GM18519 (cell line): ENCODE results near the gene YES1.
"Not testable (repeated sequence)": the region's sequence is repeated elsewhere in the genome, so short reads cannot be mapped to it uniquely, and the experiment has no call there.

Experiments
- ATAC-seq: cut with Tn5 transposase; IDR thresholded peaks from one replicate; pipeline ENCODE4 v1.9.1; 2021; ENCODE audit warnings: mild to moderate bottlenecking, moderate library complexity; ENCODE audit not compliant: unreplicated experiment, low FRiP score

YES1 gene

DNA sequence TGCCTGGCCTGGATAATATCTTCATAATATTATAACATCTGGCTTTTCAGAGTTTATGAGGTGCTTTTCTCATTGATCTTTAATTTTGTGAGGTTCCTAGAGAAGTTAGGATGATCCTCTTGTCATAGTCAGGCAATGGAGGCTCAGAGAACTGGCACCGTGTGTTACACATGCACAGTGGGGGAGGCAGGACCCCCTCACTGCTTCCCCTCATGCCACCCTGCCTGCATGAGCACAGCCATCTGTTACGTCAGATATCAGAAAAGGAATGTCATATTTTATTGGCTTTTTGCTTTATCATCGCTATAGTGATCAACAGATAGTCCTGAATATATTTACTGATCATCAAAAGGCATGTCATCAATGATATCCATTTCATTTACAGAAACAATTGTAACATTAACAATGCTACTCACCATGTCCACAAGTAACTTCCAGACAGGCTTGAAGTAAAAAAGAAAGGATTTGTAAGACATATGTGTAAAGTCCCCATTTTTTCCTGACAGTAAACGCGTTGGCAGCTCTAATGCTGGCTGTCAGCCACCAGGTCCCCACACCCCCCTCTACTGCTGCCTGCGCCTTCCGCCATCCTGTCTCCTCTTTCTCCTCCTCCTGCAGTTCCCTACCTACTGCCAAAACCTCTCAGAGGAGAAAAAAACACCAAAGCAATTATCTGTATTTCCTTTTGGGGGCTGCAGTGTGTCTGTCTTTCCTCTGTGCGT is 118.4 kb downstream of the YES1 start:
- ATAC-seq, result no peak

GRCh38 chr18:692824-693223 is 119.2 kb downstream of the YES1 start:
- no peak for ATAC-seq

DNA sequence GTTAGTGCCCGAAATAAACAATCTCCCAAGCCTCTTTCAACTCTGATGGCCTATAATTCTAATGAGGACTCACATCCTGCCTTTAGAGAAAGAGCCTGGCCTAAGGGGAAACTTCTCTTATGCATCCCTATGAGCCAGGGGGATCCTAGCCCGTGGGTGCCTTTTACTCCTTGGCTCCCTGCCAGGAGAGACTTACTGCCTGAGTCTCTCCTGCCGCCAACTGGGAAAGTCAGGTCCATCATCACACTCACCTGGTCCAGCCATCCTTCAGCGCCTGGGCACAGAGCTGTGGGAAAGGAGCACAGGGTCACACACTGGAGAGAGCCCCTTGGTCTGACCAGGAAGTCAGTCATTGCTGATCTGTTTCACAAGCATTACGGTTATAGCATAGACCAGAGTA is 123.7 kb downstream of the YES1 start:
- ATAC-seq, result no peak

DNA sequence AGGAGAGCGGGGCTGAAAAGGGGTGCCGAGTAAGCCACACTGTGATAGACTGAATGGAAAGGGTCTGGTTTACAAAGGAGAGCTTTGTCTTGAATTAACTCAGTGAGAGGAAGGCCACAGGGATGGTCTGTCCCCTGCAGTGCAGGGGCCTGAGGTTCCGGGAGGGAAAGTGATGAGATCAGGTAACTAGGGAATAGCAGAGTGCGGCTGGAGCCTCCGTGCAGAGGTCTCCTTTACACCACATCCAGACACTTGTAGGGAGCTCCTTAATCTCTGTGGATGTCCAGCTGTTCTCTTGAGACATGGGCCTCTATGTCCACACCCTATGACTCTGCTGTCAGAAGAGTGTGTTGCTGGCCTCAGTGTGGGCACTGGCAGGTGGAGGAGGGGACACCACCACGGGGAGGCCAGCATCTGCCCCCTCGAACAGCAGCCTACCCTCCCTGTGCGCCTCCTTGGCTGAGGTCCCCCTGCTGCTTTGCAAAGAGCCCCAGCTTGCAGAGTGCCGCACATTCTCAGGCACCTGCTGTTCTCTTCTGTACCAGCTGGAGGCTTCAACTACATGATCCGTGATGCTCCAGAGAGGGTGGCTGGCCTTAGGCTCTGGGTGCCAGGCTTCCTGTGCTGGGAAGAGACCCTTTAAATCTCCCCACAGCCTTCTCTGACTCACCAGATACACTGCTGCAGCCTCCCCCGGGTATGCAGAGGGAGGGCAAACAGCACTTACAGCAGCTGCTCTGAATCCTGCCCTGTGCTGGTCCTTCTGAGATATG is 125.5 kb downstream of the YES1 start:
- no peak for ATAC-seq

DNA sequence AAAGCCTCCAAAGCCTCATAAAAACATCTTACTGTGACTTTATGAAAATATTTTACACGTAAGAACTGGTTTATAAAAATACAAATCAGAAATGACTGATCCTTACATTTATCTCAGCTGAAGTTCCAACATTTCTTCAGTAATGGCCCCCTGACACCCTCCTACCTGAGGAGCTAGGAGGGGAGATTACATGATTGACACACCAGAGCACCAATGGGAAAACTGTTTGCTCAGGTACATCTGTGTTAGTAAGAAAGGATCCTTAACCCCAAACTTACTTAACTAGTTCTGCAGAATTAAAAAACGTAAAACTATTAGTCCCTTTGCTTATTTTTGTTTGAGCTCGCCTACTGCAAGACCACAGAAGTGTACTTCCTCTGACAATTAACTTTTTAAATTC is 126.6 kb downstream of the YES1 start:
- no peak for ATAC-seq

DNA sequence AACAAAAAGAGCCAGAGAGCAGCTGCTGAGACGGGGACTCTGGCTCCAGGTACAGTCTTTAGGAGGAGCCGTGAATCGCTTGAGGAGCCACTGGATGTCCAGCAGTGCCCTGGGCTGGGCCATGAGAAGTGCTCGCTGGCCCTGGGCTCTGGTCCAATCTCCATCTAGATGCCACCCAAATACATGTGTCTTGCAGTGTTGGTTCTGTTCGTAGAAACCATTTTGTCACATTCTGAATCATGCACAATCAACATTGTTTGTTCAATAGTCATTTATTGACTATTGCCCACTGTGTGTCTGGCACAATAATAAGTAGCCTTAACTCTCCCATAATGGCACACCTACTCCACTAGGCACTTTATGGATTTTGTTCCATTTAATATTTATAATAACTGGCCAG is 128.5 kb downstream of the YES1 start:
- no peak for ATAC-seq

- no peak for ATAC-seq
Measured at GRCh38 chr18:682833-683232, 129.2 kb downstream of the YES1 start.

GRCh38 chr18:682416-682815 is 129.6 kb downstream of the YES1 start:
- not testable (repeated sequence) for ATAC-seq

DNA sequence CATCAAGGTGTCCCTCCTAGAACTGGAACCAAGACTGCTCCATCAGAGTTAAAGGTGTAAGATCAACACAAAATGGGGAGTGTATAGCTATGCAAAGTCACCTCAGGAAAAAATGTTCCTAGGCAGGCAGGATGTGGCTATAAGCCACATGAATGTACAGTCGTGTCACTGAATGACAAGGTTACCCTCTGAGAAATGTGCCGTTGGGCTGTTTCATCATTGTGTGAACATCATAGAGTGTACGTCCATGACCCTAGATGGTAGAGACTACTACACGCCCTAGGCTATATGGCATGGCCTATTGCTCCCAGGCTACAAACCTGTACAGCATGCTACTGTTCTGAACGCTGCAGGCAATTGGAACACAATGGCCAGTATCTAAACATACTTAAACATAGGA is 130.1 kb downstream of the YES1 start:
- no peak for ATAC-seq

DNA sequence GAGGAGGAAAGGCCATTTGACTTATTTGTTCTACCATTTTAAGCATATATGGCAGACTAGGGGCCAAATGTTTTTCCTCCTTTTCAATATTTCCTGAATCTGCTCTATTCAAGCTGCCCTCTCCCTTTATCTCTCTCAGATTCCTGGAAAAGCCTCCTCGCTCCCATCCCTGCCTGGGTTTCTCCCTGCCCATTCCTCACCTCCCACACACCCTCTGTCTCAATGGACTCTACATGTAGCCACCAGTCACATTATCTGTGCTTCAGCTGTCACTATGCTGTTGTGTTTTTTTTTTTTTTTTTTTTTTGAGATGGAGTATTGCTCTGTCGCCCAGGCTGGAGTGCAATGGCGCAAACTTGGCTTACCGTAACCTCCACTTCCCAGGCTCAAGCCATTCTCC is 131.7 kb downstream of the YES1 start:
- no peak for ATAC-seq

DNA sequence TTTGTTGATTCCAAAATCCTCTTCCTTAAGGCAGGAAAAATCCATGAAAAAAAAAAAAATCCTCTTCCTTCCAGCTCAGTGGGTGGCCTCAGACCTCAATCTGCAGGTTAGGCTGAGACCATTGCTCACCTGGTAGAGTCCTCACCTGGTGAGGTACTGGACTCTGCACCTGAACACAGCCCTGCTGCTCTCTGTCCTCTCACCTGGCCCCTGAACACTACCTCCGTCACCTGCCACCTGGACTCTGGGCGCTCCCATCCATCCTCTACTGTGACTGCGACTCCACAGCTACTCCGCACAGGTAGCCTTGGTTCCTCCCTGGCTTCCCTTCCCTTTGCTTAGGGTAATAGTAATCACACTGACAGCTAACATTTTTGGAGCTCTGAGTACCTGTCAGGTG is 132.5 kb downstream of the YES1 start:
- ATAC-seq, result no peak

DNA sequence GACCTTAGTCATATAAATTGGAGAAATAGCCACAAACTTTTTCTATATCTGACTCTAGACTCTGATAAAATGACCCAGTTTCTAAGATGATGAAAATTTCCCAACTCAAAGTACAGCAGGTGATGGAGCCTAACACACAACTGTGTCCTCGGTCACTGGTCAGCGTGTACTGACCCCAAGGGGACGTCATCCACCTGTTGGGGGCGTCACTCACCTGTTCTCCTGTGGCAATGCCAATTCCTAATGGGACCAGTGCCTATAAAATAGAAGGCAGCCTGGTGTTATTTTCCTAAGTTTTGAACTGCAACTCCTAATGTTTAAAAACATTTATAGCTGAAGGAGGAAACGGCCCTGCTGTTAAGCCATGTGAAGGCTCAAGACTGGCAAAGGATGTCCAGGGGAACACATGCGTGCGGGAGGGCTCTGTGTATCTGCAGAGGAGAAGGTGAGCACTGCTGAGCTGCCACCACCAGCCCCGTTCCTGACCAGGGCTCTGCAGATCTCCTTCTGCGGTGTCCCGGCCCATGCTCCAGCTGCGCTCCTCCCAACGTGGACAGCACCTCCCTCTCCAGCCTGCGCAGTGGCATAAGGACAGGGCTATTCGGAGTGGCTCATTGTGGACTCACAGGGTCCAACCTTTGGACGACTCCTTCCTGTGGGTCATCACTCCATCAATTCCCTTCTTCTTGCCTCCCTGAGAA is 133.4 kb downstream of the YES1 start:
- ATAC-seq, result no peak

GRCh38 chr18:677951-678381 is 134.1 kb downstream of the YES1 start:
- no peak for ATAC-seq

- ATAC-seq, result no peak
Measured at GRCh38 chr18:677145-677544, 134.9 kb downstream of the YES1 start.

DNA sequence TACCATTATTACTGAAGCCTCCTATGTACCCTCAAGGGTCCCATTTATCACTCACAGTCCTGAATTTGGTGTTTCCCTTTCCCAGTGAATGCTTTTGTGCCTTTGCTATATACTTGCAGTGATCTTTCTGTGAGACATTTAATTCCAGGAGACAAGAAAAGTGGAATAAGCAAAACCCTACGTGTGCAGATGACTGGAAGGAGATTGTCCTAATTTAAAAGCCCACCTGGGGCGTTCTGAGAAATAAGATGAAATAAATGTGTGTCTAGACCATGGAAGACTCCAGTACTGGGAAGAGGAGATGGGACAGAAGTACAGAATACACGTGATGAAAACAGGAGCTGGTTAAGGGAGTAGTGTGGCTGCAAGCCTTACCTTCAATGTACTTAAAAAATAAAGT is 135.3 kb downstream of the YES1 start:
- ATAC-seq, result no peak

GRCh38 chr18:676069-676468 is 136.0 kb downstream of the YES1 start:
- no peak for ATAC-seq

DNA sequence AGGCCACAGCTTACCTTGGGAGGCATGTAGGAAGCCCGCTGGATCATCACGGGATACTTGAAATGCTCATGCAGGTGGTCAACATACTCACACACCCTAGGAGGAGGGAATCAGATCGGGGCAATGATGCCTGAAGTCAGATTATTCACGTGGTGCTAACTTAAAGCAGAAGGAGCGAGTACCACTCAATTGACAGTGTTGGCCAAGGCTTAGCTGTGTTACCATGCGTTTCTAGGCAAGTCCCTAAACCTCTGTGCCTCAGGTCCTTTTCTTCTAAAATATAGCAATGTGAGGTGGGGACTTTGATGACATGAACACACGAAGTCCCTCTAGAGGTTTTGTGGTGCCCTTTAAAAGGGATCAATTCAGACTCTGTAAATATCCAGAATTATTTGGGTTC is 136.7 kb downstream of the YES1 start:
- ATAC-seq, result no peak

GRCh38 chr18:673769-674168 is 138.3 kb downstream of the YES1 start:
- no peak for ATAC-seq

- no peak for ATAC-seq
Measured at GRCh38 chr18:673317-673716, 138.7 kb downstream of the YES1 start.
